Stimulated activated CD8-positive, alpha-beta memory T cell treated with anti-CD3 and anti-CD28 coated beads, Interleukin-15, amount 100 ng/mL, for 1 hour (primary cell): ENCODE measurements around the gene CPLX3.

Experiments used
- DNase-seq: peaks from one replicate; pipeline ENCODE4 v3.0.0-alpha.2; 2020; ENCODE audit warnings: low read depth

The CPLX3 gene

DNA sequence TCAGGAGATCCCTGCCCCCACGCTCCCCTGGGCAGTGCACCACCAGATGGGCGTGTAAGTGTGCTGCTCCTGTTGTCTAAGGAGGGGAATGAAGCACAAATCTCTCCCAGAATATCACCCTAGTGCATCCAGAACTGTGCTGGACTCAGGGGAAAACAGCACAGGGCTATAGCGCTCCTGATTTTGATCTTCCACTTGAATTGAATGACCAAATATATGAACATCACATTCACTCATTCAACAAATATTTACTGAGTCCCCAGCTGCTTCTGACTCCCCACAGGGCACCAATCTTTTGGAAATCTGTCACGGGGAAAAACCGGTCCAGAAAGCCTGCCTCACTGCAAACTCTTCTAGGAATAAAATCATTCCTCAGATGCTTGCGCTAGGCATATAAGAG, 2.4 kb downstream of the CPLX3 start:
- DNase-seq, result no peak

- no peak for DNase-seq
Observed at GRCh38 chr15:74829486-74829885, 3.1 kb downstream of the CPLX3 start.

GRCh38 chr15:74829991-74830390, 3.6 kb downstream of the CPLX3 start:
- no peak for DNase-seq

- DNase-seq, result no peak
Observed at GRCh38 chr15:74830868-74831267, 4.4 kb downstream of the CPLX3 start.

- DNase-seq, result no peak
Observed at GRCh38 chr15:74831813-74832495, 5.5 kb downstream of the CPLX3 start.

- DNase-seq, result no peak
Observed at GRCh38 chr15:74832826-74833225, 6.4 kb downstream of the CPLX3 start.

GRCh38 chr15:74833376-74834107, 7.1 kb downstream of the CPLX3 start:
- DNase-seq, result no peak

DNA sequence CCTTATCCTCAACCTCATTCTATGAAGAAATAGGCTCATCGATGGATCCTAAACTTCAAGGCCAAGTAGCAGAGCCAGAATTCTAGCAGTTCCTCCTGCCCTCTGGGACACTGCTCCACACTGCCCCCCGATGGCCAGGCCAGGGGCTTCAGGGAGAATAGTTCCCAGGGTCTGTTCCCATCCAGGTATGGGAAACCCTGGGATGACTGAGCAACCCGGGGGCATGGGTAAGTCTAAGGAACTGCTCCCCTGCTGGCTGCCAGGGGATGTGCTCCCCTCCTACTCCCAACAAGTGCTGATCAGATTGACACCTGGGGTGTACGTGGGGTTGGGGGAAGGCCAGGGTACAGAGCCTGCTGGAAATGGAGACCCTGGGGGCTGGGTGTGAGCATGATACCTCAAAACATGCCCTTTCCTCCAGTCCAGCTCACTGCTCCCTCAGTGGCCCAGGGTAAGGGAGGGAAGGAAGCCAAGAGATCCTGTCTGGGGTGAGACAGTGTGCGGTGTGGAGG, 8.9 kb downstream of the CPLX3 start:
- peak; percentile 15 for DNase-seq

- no peak for DNase-seq
Observed at GRCh38 chr15:74836846-74837245, 10.4 kb downstream of the CPLX3 start.

GRCh38 chr15:74837482-74838136, 11.2 kb downstream of the CPLX3 start:
- no peak for DNase-seq

- DNase-seq, result no peak
Observed at GRCh38 chr15:74838137-74838516, 11.7 kb downstream of the CPLX3 start.

GRCh38 chr15:74838746-74839525, 12.5 kb downstream of the CPLX3 start:
- DNase-seq, result no peak

DNA sequence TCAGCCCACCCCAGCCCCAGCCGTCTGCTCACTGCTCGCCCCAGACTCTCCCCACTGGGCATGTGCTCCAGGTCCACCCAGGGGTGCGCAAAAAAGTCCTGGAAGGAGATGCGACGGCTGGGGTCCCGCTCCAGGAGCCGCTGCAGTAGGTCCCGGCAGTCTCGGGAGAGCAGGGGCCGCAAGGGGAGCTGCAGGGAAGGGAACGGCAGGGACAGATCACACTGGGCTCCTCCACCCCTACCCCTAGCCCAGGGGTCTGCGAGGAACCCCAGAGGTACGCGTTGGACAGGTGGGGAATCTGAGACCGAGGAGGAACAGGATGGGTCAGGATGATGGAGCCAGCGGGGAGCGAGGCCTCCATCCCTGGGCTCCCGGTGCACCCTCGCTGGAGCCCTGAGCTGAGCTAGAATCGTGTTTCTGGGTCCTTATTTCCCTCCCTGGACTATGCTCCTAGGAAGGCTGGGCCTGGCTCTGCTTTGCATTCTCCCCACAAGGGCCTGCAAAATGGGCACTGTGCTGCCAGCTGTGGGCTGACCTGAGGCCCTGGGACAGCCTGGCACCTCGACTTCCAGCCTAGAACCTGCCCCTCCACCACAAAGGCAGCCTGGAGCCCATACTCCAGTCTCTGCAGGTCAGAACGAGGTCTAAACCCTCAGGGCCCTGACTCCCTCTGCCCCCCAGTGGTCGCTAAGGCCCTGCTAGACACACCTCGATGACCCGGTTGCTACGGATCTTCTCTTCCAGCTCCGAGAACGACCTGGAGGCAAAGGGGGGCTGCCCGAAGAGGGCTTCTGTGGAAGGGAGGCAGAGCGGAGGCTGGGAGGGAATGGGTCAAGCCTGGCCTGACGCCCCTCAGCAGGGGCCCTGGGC, 13.3 kb downstream of the CPLX3 start:
- no peak for DNase-seq

- no peak for DNase-seq
Observed at GRCh38 chr15:74840851-74841775, 14.7 kb downstream of the CPLX3 start.

DNA sequence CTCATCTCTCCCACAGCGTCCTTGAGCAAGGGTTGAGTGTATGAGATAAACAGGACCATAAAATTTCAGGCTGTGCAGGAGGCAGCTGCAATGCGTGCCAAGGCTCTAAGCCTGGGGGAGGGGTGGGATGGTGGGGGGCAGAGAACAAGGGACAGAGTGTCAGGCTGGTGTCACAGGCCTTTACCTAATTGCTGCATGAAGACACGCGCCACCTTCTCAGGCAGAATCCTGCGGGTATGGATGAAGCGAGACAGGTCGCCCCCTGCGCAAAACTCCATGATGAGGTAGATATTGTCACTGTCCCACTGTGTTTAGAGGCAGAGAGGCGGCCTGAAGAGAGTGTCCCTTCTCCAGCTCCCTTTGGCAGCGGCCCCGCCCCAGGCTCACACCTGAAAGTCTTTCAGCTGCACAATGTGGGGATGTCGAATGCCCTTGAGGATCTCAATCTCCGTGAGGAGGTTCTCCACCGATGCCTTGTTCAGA, 15.5 kb downstream of the CPLX3 start:
- no peak for DNase-seq

DNA sequence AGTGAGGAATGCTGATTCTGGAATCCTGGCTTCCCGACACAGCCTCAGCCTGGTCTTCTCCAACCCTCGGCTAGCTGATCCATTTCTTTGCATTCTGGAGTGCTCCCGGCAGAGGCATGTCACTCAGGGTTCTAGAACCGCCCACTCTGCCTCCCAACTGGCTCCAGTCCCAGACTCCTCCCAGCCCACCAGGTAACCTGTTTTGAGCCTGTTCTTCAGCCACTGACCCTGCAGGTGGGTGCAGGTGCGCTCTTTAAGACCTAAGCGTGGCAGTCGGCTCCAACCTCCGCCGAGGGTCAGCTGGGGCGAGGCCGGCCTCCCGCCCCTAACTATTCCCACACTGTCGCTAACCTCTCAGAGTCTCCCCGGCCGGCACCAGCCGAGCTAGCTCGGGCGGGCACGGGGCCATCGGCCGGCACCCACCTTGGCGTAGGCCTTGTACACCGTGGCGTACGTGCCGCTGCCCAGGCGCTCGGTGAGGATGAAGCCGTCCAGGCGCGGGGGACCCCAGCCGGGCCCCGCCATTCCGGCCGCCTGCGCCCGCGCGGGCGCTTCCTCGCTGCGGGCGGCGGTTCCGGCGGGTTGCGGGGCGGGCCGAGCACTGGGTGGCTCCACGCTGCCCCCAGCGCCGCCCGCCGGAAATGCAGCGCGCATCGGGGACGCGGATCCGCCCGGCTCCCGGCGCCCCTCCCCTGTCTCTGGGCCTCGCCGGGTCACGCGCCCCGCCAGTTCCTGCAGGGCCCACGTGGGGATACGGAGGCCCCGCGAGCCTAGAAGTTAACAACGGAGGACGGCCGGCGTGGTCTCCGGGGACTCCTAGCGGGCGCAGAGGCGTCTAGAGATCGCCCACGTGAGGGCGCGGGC, 16.4 kb downstream of the CPLX3 start, which contains the start of gene ULK3:
Gene ULK3, minus strand, starts transcription at position 576 of the 864 bp plus-strand sequence. Its CDS starts 51 bp downstream, at position 525.
- peak; percentile 76 for DNase-seq

- no peak for DNase-seq
Observed at GRCh38 chr15:74843445-74843828, 17.0 kb downstream of the CPLX3 start.

- no peak for DNase-seq
Observed at GRCh38 chr15:74843891-74844299, 17.5 kb downstream of the CPLX3 start.
